OCI-LY3 (cell line): ENCODE data around the gene GP2.

ENCODE experiments used
- CTCF ChIP-seq: fragments of 200-600, 300-600 bp; sonication (generic); IDR thresholded peaks from 2 replicates; pipeline ENCODE4 v1.5.1; 2014; ENCODE audit warnings: antibody characterized with exemption, low read length, low read depth
- EZH2phosphoT487 ChIP-seq: fragments of 200-600 bp; shearing (Covaris generic); IDR thresholded peaks from 2 replicates; pipeline ENCODE4 v1.6.1; 2018; ENCODE audit warnings: antibody characterized with exemption, mixed run types, low read depth

- no peak for TF ChIP-seq CTCF
- TF ChIP-seq EZH2phosphoT487: no peak
These were observed 24.3 kb downstream of the GP2 start for GRCh38 chr16:20303012-20303411.
